B cell (primary cell): ENCODE measurements around the gene FPR1.
A peak's percentile ranks its signal among the peaks of the same experiment; 100 is the strongest.

ENCODE experiments used
- EZH2 ChIP-seq: IDR thresholded peaks from 2 replicates; pipeline ENCODE4 v1.6.1; 2012; ENCODE audit warnings: borderline replicate concordance, low read depth, mild to moderate bottlenecking, moderate library complexity, low read length; ENCODE audit not compliant: insufficient read depth, poor library complexity, severe bottlenecking
- TF ChIP-seq, protein P1 (sequence below): fragments of 200-600 bp; IDR thresholded peaks from one replicate; pipeline ENCODE4 v1.8.0; 2022; ENCODE audit warnings: antibody characterized with exemption, mild to moderate bottlenecking

DNA sequence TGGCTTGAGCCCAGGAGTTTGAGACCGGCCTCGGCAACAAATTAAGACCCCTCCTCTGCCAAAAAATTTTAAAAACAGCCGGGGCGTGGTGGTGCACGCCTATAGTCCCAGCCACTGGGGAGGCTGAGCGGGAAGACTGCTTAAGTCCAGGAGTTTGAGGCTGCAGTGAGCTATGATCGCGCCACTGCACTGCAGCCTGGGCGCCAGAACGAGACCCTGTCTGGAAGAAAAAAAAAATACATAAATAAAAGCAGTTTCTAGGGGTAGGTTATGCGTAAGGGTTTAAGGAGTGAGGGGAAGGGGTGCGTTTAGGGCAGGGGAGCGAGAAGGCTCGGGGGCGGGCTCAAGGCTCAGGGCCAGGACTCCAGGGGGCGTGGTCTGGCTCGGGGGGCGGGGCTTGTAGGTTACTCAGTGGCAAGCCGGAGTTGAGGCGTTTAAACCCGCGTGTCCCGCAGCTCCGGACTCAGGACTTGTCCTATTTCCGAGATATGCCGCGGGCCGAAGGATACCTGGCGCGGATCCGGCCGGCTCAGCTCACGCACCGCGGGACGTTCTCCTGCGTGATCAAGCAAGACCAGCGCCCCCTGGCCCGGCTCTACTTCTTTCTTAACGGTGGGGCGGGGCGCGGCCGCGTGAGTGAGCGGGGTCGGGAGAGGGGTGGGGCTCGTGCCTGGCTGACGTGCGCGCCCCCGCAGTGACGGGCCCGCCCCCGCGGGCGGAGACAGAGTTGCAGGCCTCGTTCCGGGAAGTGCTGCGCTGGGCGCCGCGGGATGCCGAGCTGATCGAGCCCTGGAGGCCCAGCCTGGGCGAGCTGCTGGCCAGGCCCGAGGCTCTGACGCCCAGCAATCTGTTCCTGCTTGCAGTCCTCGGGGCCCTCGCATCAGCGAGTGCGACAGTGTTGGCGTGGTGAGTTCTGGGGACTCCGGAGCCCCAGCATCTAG, 47.8 kb downstream of the FPR1 start:
- TF ChIP-seq, protein P1, sequence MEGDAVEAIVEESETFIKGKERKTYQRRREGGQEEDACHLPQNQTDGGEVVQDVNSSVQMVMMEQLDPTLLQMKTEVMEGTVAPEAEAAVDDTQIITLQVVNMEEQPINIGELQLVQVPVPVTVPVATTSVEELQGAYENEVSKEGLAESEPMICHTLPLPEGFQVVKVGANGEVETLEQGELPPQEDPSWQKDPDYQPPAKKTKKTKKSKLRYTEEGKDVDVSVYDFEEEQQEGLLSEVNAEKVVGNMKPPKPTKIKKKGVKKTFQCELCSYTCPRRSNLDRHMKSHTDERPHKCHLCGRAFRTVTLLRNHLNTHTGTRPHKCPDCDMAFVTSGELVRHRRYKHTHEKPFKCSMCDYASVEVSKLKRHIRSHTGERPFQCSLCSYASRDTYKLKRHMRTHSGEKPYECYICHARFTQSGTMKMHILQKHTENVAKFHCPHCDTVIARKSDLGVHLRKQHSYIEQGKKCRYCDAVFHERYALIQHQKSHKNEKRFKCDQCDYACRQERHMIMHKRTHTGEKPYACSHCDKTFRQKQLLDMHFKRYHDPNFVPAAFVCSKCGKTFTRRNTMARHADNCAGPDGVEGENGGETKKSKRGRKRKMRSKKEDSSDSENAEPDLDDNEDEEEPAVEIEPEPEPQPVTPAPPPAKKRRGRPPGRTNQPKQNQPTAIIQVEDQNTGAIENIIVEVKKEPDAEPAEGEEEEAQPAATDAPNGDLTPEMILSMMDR: peak; percentile 60
- TF ChIP-seq EZH2: no peak
